MV-4-11 (cell line): ENCODE results near the gene EPC2.

Experiments used
- DNase-seq: peaks from one replicate; lab custom pipeline; 2025; lab: John Stamatoyannopoulos, UW

EPC2 gene

DNA sequence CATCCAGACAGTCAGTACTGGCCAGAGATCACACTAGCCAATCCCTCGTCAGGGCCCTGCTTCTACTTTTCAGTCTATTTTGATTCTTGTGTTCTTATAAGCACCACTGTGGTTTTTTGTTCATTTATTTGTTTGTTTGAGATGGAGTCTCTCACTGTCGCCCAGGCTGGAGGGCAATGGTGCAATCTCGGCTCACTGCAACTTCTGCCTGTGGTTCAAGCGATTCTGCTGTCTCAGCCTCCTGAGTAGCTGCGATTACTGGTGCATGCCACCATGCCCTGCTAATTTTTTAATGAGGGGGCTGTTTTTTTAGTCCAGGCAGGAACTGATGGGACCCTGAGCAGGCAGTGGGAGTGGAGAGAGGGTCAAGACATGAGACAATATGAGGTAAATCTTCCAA is 165.5 kb downstream of the EPC2 start:
- DNase-seq = no peak

DNA sequence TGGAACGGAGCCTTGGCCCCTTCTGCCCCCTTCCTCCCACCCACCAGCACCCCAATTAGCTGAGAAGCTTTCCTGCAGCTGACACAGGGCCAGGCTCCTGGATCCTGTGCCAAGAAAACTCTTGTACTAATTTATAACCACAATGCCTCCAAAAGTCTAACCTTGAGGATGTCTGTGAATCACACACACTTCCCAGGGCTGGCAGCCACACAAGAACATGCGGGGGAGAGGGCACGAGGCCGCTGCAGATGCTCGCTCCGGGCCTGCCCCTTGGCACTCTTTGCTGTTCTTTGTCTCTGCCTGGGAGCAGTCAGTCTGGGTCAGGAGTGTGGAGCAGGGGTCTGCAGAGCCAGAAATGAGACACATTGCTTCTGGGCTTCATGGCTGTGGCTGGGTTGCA is 167.8 kb downstream of the EPC2 start:
- no peak for DNase-seq

- no peak for DNase-seq
These were observed 169.1 kb downstream of the EPC2 start for GRCh38 chr2:148813603-148814065.

GRCh38 chr2:148814143-148814859 is 169.8 kb downstream of the EPC2 start:
- no peak for DNase-seq

DNA sequence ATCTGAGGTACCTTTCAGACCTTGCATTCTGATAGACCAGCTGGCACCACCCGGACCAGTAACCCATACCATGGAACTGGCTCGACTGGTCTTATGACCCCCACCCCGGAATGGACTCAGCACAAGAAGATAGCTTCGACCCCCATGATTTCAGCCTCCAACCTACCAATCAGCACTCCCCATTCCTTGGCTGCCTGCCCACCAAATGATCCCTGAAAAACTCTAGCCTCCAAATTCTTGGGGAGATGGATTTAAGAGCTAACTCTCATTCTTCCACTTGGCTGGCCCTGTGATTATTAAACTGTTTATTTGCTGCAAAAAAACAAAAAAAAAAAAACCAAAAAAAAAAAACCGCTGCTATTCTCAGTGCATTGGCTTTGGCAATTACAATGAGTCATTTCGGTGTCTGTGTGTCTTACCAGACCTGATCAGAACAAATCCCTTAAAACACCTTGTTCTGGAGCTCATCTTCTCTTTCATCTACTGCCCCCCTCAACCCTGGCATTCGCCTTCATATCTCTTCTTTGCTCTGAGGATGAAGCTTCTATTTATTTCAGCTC is 170.4 kb downstream of the EPC2 start:
- DNase-seq = no peak

- no peak for DNase-seq
These were observed 171.6 kb downstream of the EPC2 start for GRCh38 chr2:148816176-148816575.

- no peak for DNase-seq
These were observed 172.7 kb downstream of the EPC2 start for GRCh38 chr2:148817210-148817708.

DNA sequence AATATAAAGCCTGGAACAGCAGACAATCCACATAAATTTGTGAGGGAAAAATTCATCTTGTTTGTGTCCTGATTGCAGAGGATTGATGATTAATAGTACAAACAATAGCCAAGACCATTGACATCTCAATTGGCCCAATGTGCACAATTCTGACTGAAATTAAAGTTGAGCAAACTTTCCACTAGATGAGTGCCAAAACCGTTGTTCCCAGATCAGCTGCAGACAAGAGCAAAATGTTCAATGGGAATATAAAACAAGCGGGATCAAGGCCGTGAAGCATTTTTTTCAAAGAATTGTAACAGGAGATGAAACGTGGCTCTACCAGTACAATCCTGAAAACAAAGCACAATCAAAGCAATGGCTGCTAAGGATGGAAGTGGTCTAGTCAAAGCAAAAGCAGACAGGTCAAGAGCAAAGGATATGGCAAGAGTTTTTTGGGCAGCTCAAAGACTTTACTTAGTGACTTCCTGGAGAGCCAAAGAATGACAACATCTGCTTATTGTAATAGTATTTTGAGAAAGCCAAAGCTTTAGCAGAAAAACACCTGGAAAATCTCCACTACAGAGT is 174.6 kb downstream of the EPC2 start:
- DNase-seq = no peak

- DNase-seq = no peak
These were observed 179.6 kb downstream of the EPC2 start for GRCh38 chr2:148824190-148824589.

- DNase-seq = no peak
These were observed 182.2 kb downstream of the EPC2 start for GRCh38 chr2:148826791-148827190.

- DNase-seq = no peak
These were observed 184.4 kb downstream of the EPC2 start for GRCh38 chr2:148828941-148829340.

DNA sequence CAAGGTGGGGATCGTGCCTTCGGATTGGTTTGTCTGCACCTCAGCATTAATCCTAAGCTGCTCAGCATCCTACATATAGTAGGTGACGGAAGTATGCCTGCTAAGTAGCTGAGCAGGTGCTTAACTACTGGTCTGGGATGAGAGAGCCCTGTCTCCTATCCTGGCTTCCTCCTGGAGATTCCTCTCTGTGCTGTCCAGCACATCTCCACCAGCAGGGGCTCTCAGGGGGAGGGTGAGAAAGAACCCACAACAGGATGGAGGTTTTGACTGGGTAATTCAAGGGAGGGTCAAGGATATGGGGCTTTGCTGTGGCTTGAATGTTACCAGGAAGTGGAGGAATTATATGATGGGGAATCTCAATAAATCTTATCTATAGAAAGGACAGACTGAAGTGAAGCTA is 185.1 kb downstream of the EPC2 start:
- DNase-seq = no peak

GRCh38 chr2:148832637-148833036 is 188.1 kb downstream of the EPC2 start:
- DNase-seq = no peak
